Astrocyte (in vitro differentiated cells and primary cell): ENCODE results near the gene ABHD13. TPM values are rescaled to one million over a fixed set of nuclear protein-coding genes. Genes with fewer than 3 reads are reported as not detected.

Source experiments
- DNase-seq: peaks from one replicate; pipeline ENCODE4 v3.0.0-alpha.2; 2010; ENCODE audit warnings: low read depth
- FAIRE-seq: peaks from 2 replicates; lab custom pipeline; 2011; peaks lifted over from hg19 to GRCh38; lab: Jason Lieb, UNC
- H2AFZ ChIP-seq: 2 replicates; pipeline ENCODE4 v1.6.0; 2012; ENCODE audit warnings: low read depth, low read length, inconsistent platforms
- H3K27ac ChIP-seq: 2 replicates; pipeline ENCODE4 v1.5.1; 2011; ENCODE audit warnings: low read depth, low read length, inconsistent platforms
- H3K27me3 ChIP-seq: 2 replicates; pipeline ENCODE4 v1.6.0; 2011; ENCODE audit warnings: low read length, inconsistent platforms; ENCODE audit not compliant: insufficient read depth
- H3K36me3 ChIP-seq: 2 replicates; pipeline ENCODE4 v1.5.1; 2011; ENCODE audit warnings: low read length, inconsistent platforms; ENCODE audit not compliant: insufficient read depth
- H3K4me1 ChIP-seq: 2 replicates; pipeline ENCODE4 v1.5.1; 2011; ENCODE audit warnings: low read length, inconsistent platforms; ENCODE audit not compliant: insufficient read depth
- H3K4me2 ChIP-seq: 2 replicates; pipeline ENCODE4 v1.6.0; 2012; ENCODE audit warnings: low read length, inconsistent platforms
- H3K4me3 ChIP-seq: 2 replicates; pipeline ENCODE4 v1.5.1; 2011; ENCODE audit warnings: low read depth, mild to moderate bottlenecking, low read length, inconsistent platforms; ENCODE audit not compliant: insufficient read depth
- H3K79me2 ChIP-seq: 2 replicates; pipeline ENCODE4 v1.6.0; 2012; ENCODE audit warnings: mild to moderate bottlenecking, low read length, inconsistent platforms; ENCODE audit not compliant: insufficient read depth
- H3K9ac ChIP-seq: 2 replicates; pipeline ENCODE4 v1.6.0; 2012; ENCODE audit warnings: mild to moderate bottlenecking, low read length, inconsistent platforms
- H3K9me3 ChIP-seq: 2 replicates; pipeline ENCODE4 v1.5.1; 2012; ENCODE audit warnings: low read depth, mild to moderate bottlenecking, low read length, inconsistent platforms; ENCODE audit not compliant: insufficient read depth
- H4K20me1 ChIP-seq: 2 replicates; pipeline ENCODE4 v1.6.0; 2012; ENCODE audit warnings: low read length, inconsistent platforms; ENCODE audit not compliant: insufficient read depth
- H3K27ac Mint-ChIP-seq: one replicate; pipeline ENCODE4 v1.8.0; 2021; ENCODE audit warnings: mild to moderate bottlenecking, mixed read lengths; ENCODE audit not compliant: unreplicated experiment
- H3K27me3 Mint-ChIP-seq: one replicate; pipeline ENCODE4 v1.8.0; 2021; ENCODE audit warnings: low read depth, mixed read lengths; ENCODE audit not compliant: unreplicated experiment
- H3K36me3 Mint-ChIP-seq: one replicate; pipeline ENCODE4 v1.8.0; 2021; ENCODE audit warnings: low read depth, mixed read lengths; ENCODE audit not compliant: unreplicated experiment
- H3K4me1 Mint-ChIP-seq: one replicate; pipeline ENCODE4 v1.8.0; 2021; ENCODE audit warnings: low read depth, mixed read lengths; ENCODE audit not compliant: unreplicated experiment
- H3K4me3 Mint-ChIP-seq: one replicate; pipeline ENCODE4 v1.8.0; 2021; ENCODE audit warnings: mild to moderate bottlenecking, moderate library complexity, mixed read lengths; ENCODE audit not compliant: unreplicated experiment
- H3K9me3 Mint-ChIP-seq: one replicate; pipeline ENCODE4 v1.8.0; 2021; ENCODE audit warnings: mild to moderate bottlenecking, mixed read lengths; ENCODE audit not compliant: unreplicated experiment
- CTCF ChIP-seq: IDR thresholded peaks from 2 replicates; pipeline ENCODE4 v1.5.1; 2011; ENCODE audit warnings: low read depth, mild to moderate bottlenecking, inconsistent platforms, low read length, moderate library complexity; ENCODE audit not compliant: insufficient read depth
- EZH2 ChIP-seq: IDR thresholded peaks from 2 replicates; pipeline ENCODE4 v1.6.1; 2012; ENCODE audit warnings: mild to moderate bottlenecking, low read length, inconsistent platforms; ENCODE audit not compliant: insufficient read depth
- total RNA-seq: library from RNA; stranded (reverse); gene quantifications from 2 replicates; pipeline ENCODE4 v1.2.1, GENCODE V29; 2021

Gene ABHD13
- total RNA-seq, 1 donor from 2014 or later, result 8.5 TPM

- H3K27ac ChIP-seq, result no peak overlapping the region
- H3K9ac ChIP-seq, result no peak overlapping the region
- TF ChIP-seq EZH2, result no peak
- no peak for TF ChIP-seq CTCF
- Mint-ChIP-seq H3K27me3 (no peaks in the 10 kb centered on the region), H3K4me1 (peaks cover 5% of the 10 kb centered on the region), H3K36me3 (peaks cover 9% of the 10 kb centered on the region), H3K4me3 (no peak overlapping the region), H3K9me3 (no peaks in the 10 kb centered on the region), H3K27ac (no peak overlapping the region)
- H2AFZ ChIP-seq, result no peak overlapping the region
- H3K4me1 ChIP-seq, result peaks cover 11% of the 10 kb centered on the region
- no peak overlapping the region for H3K4me3 ChIP-seq
- peaks cover 11% of the 10 kb centered on the region for H3K79me2 ChIP-seq
- FAIRE-seq, result no peak
- no peaks in the 10 kb centered on the region for H3K9me3 ChIP-seq
- no peaks in the 10 kb centered on the region for H3K27me3 ChIP-seq
- no peaks in the 10 kb centered on the region for H4K20me1 ChIP-seq
- peaks cover 15% of the 10 kb centered on the region for H3K36me3 ChIP-seq
- no peak for DNase-seq
- no peak overlapping the region for H3K4me2 ChIP-seq
Measured at GRCh38 chr13:108212886-108213285, 5.3 kb upstream of the ABHD13 start.

- H3K36me3 Mint-ChIP-seq, result peaks cover 7% of the 10 kb centered on the region
- Histone ChIP-seq H3K27ac (no peak overlapping the region), H3K4me1 (peaks cover 11% of the 10 kb centered on the region), H4K20me1 (no peaks in the 10 kb centered on the region), H3K79me2 (peaks cover 22% of the 10 kb centered on the region), H3K27me3 (no peaks in the 10 kb centered on the region), H3K4me3 (peak overlapping the region; percentile 50), H3K9ac (peak overlapping the region; percentile 75), H3K36me3 (peaks cover 15% of the 10 kb centered on the region), H3K4me2 (peak overlapping the region; percentile 91), H2AFZ (peak overlapping the region; percentile 22), H3K9me3 (no peaks in the 10 kb centered on the region)
- peak; percentile 26 for FAIRE-seq
- H3K27ac Mint-ChIP-seq, result peak overlapping the region; percentile 74
- peaks cover 6% of the 10 kb centered on the region for H3K4me1 Mint-ChIP-seq
- TF ChIP-seq EZH2 (no peak), CTCF (no peak)
- no peaks in the 10 kb centered on the region for H3K9me3 Mint-ChIP-seq
- peak; percentile 53 for DNase-seq
- no peaks in the 10 kb centered on the region for H3K27me3 Mint-ChIP-seq
- H3K4me3 Mint-ChIP-seq, result peak overlapping the region; percentile 87
Measured at GRCh38 chr13:108213946-108214345, 4.2 kb upstream of the ABHD13 start.

GRCh38 chr13:108214441-108215271, 3.5 kb upstream of the ABHD13 start:
- Histone ChIP-seq H3K9me3 (no peaks in the 10 kb centered on the region), H2AFZ (peak overlapping the region; percentile 22), H3K4me2 (peak overlapping the region; percentile 91), H3K4me3 (peak overlapping the region; percentile 50), H3K79me2 (peaks cover 29% of the 10 kb centered on the region), H4K20me1 (peaks cover 4% of the 10 kb centered on the region), H3K27ac (peak overlapping the region; percentile 1), H3K27me3 (no peaks in the 10 kb centered on the region), H3K36me3 (peaks cover 10% of the 10 kb centered on the region), H3K4me1 (peaks cover 18% of the 10 kb centered on the region), H3K9ac (peak overlapping the region; percentile 75)
- DNase-seq (no peak), FAIRE-seq (no peak)
- H3K4me3 Mint-ChIP-seq, result peak overlapping the region; percentile 87
- H3K27ac Mint-ChIP-seq, result peak overlapping the region; percentile 74
- peaks cover 5% of the 10 kb centered on the region for H3K36me3 Mint-ChIP-seq
- peaks cover 9% of the 10 kb centered on the region for H3K4me1 Mint-ChIP-seq
- no peaks in the 10 kb centered on the region for H3K27me3 Mint-ChIP-seq
- no peaks in the 10 kb centered on the region for H3K9me3 Mint-ChIP-seq
- no peak for TF ChIP-seq EZH2
